GM20000 (cell line): ENCODE measurements around the gene EXOC1.

Source experiments
- DNase-seq: peaks from one replicate; pipeline ENCODE4 v3.0.0; 2012; ENCODE audit warnings: low spot score
- TF ChIP-seq, protein P1 (sequence below): IDR thresholded peaks from 2 replicates; pipeline ENCODE4 v1.5.1; 2012; ENCODE audit warnings: mild to moderate bottlenecking, control low read depth; ENCODE audit errors: extremely low read depth, missing control alignments

EXOC1 gene

DNA sequence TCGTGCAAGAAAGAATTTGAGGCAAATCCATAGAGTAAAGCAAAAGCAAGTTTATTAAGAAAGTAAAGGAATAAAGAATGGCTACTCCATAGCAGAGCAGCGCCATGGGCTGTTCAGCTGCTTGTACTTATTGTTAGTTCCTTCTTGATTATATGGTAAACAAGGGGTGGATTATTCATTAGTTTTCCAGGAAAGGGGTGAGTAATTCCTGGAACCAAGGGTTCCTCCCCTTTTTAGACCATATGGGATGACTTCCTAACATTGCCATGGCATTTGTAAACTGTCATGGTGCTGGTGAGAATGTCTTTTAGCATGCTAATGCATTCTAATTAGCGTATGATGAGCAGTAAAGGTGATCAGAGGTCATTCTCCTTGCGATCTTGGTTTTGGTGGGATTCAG is 71.8 kb downstream of the EXOC1 start:
- no peak for DNase-seq
- TF ChIP-seq, protein P1, sequence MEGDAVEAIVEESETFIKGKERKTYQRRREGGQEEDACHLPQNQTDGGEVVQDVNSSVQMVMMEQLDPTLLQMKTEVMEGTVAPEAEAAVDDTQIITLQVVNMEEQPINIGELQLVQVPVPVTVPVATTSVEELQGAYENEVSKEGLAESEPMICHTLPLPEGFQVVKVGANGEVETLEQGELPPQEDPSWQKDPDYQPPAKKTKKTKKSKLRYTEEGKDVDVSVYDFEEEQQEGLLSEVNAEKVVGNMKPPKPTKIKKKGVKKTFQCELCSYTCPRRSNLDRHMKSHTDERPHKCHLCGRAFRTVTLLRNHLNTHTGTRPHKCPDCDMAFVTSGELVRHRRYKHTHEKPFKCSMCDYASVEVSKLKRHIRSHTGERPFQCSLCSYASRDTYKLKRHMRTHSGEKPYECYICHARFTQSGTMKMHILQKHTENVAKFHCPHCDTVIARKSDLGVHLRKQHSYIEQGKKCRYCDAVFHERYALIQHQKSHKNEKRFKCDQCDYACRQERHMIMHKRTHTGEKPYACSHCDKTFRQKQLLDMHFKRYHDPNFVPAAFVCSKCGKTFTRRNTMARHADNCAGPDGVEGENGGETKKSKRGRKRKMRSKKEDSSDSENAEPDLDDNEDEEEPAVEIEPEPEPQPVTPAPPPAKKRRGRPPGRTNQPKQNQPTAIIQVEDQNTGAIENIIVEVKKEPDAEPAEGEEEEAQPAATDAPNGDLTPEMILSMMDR: no peak

- TF ChIP-seq, protein P1: no peak
- no peak for DNase-seq
Measured at GRCh38 chr4:55926610-55927009, 73.2 kb downstream of the EXOC1 start.

DNA sequence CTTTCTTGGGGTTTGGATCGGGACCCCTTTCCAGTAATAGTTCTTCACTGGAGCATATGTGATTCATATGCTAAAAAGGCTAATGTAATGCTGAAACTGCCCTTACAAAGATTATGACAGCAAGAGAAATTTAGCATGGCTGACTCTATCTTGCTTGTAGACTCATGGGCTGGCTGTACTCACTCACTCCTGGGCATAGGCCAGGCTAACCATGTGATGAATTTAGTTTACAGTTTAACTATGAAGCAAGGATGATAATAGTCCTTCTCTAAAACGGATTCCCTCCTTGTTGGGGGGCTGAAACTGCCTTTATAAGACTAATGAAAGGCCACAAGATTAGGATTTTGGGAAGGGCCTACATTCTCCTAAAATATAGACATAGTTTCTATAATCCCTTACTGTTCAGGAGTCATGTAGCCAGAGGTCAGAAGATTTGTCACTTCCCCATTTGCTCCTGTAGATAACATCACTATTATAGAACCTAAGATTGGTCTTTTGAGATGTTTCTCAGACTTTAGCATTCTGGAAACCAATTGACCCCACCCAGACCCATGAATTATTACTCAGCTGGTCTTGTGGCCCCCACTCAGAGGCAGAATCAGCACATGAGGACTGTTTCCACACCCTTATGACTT is 74.5 kb downstream of the EXOC1 start:
- DNase-seq: no peak
- TF ChIP-seq, protein P1: no peak

GRCh38 chr4:55928846-55929245 is 75.4 kb downstream of the EXOC1 start:
- DNase-seq: no peak
- TF ChIP-seq, protein P1: no peak

GRCh38 chr4:55931043-55931442 is 77.6 kb downstream of the EXOC1 start:
- no peak for DNase-seq
- TF ChIP-seq, protein P1: no peak

- TF ChIP-seq, protein P1: no peak
- DNase-seq: no peak
Measured at GRCh38 chr4:55931833-55932232, 78.4 kb downstream of the EXOC1 start.

DNA sequence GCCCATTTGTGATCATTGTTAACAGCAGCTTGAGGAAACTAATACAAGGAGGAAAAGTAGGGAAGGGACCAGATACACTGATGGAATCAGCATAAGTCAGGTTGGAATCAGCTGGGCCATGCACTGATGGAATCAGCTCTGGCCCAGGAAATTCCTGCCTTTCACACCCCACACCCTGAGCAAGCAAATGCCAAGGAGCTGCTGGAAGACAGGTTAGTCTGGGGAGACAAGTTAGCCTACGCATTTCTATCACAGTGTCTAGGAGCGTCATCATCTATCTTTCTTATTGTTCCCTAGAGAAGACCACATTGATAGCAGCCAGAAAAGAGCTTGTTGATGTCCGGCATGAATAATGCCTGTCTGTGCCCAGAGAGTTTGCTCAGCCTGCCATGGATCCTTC is 79.1 kb downstream of the EXOC1 start:
- TF ChIP-seq, protein P1: no peak
- DNase-seq: no peak
